SK-N-SH (cell line): ENCODE measurements around the gene ATPAF2.

Source experiments
- CTCF ChIP-seq: fragments of 200-600 bp; sonication (generic); IDR thresholded peaks from 2 replicates; pipeline ENCODE4 v1.6.1; 2017; ENCODE audit warnings: antibody characterized with exemption, mild to moderate bottlenecking, moderate library complexity
- ELF1 ChIP-seq: IDR thresholded peaks from 2 replicates; pipeline ENCODE4 v1.4.0; 2012
- EP300 ChIP-seq, 2 experiments: IDR thresholded peaks; 2 replicates each; pipeline versions ENCODE4 v1.4.0 to v1.6.1; 2012; ENCODE audit warnings: borderline replicate concordance in 1 of 2, low read depth in 1 of 2, low read length in 1 of 2
- FOSL2 ChIP-seq: IDR thresholded peaks from 2 replicates; pipeline ENCODE4 v1.4.0; 2012; ENCODE audit warnings: low read depth, mild to moderate bottlenecking, moderate library complexity, borderline replicate concordance
- JUND ChIP-seq: IDR thresholded peaks from 2 replicates; pipeline ENCODE4 v1.4.0; 2012
- MAX ChIP-seq: IDR thresholded peaks from 2 replicates; pipeline ENCODE4 v1.4.0; 2012; ENCODE audit warnings: low read depth
- NRF1 ChIP-seq: IDR thresholded peaks from 2 replicates; pipeline ENCODE4 v1.6.1; 2012; ENCODE audit warnings: low read depth, mild to moderate bottlenecking, low read length
- PBX3 ChIP-seq: IDR thresholded peaks from 2 replicates; pipeline ENCODE4; 2012
- REST ChIP-seq: IDR thresholded peaks from 2 replicates; pipeline ENCODE4 v1.6.1; 2012; ENCODE audit warnings: mild to moderate bottlenecking, low read depth, low read length, moderate library complexity
- ZBTB33 ChIP-seq: IDR thresholded peaks from 2 replicates; pipeline ENCODE4 v1.4.0; 2012; ENCODE audit warnings: low read depth, borderline replicate concordance

- no peak for TF ChIP-seq EP300 (IDR thresholded peaks at IDR 0.05; ENCODE audit: borderline replicate concordance in 1 of 2, low read depth in 1 of 2, low read length in 1 of 2)
- no peak for TF ChIP-seq CTCF
- TF ChIP-seq FOSL2, result no peak
- no peak for TF ChIP-seq MAX
- TF ChIP-seq NRF1, result no peak
- TF ChIP-seq PBX3, result no peak
- no peak for TF ChIP-seq ELF1
- no peak for TF ChIP-seq REST
- TF ChIP-seq JUND, result no peak
- no peak for TF ChIP-seq ZBTB33
Measured at GRCh38 chr17:17989081-17989480, 49.9 kb downstream of the ATPAF2 start.
